Measurements from ENCODE around the gene FAM240B.

FAM240B gene

GRCh38 chr9:38699337-38699736, 20.6 kb downstream of the FAM240B start:
- no peak for DNase-seq

GRCh38 chr9:38697776-38698300, 22.1 kb downstream of the FAM240B start:
- DNase-seq = no peak

GRCh38 chr9:38696999-38697398, 22.9 kb downstream of the FAM240B start:
- no peak for DNase-seq

GRCh38 chr9:38694676-38695075, 25.3 kb downstream of the FAM240B start:
- DNase-seq = no peak

- DNase-seq = no peak
These were observed 27.2 kb downstream of the FAM240B start for GRCh38 chr9:38692707-38693106.

GRCh38 chr9:38690574-38690973, 29.4 kb downstream of the FAM240B start:
- no peak for DNase-seq

- DNase-seq = peak in 1 of 2 experiments; percentile 27
These were observed 30.3 kb downstream of the FAM240B start for GRCh38 chr9:38689678-38690077.

- no peak for DNase-seq
These were observed 31.9 kb downstream of the FAM240B start for GRCh38 chr9:38687992-38688391.

GRCh38 chr9:38687389-38687842, 32.5 kb downstream of the FAM240B start:
- DNase-seq = peak; percentile 42 to 57

GRCh38 chr9:38686933-38687332, 33.0 kb downstream of the FAM240B start:
- DNase-seq = no peak

GRCh38 chr9:38685535-38685934, 34.4 kb downstream of the FAM240B start:
- DNase-seq = no peak

GRCh38 chr9:38683336-38683735, 36.6 kb downstream of the FAM240B start:
- no peak for DNase-seq

GRCh38 chr9:38682713-38683112, 37.2 kb downstream of the FAM240B start:
- DNase-seq = no peak

GRCh38 chr9:38681747-38682227, 38.1 kb downstream of the FAM240B start:
- DNase-seq = no peak

- DNase-seq = no peak
These were observed 39.0 kb downstream of the FAM240B start for GRCh38 chr9:38680837-38681445.

- no peak for DNase-seq
These were observed 42.2 kb downstream of the FAM240B start for GRCh38 chr9:38677660-38678303.

GRCh38 chr9:38675831-38676230, 44.1 kb downstream of the FAM240B start:
- DNase-seq = no peak

- DNase-seq = no peak
These were observed 44.7 kb downstream of the FAM240B start for GRCh38 chr9:38675211-38675610.

GRCh38 chr9:38673399-38674193, 46.3 kb downstream of the FAM240B start:
- DNase-seq = no peak

- no peak for DNase-seq
These were observed 48.2 kb downstream of the FAM240B start for GRCh38 chr9:38671748-38672147.

- peak; percentile 17 to 27 for DNase-seq
These were observed 48.6 kb downstream of the FAM240B start for GRCh38 chr9:38671372-38671731.

GRCh38 chr9:38670542-38671371, 49.2 kb downstream of the FAM240B start:
- DNase-seq = no peak

Measured in SHP77 (cell line).